Muscle layer of colon (tissue), 2 donors: ENCODE data around the gene UCHL3.

Experiments used
- H3K27ac ChIP-seq: one replicate; pipeline ENCODE4 v1.7.0; 2013; ENCODE audit warnings: low read depth, mild to moderate bottlenecking, low read length, moderate library complexity
- H3K27me3 ChIP-seq, 2 donors: one replicate each; pipeline ENCODE4 v1.7.0; 2013; ENCODE audit warnings: low read length in 2 of 2, mild to moderate bottlenecking in 2 of 2; ENCODE audit not compliant: insufficient read depth in 2 of 2, control insufficient read depth in 1 of 2
- H3K36me3 ChIP-seq: one replicate; pipeline ENCODE4 v1.7.0; 2013; ENCODE audit warnings: mild to moderate bottlenecking, low read length; ENCODE audit not compliant: insufficient read depth
- H3K4me1 ChIP-seq: one replicate; pipeline ENCODE4 v1.7.0; 2013; ENCODE audit warnings: mild to moderate bottlenecking, low read length; ENCODE audit not compliant: insufficient read depth
- H3K4me3 ChIP-seq, 2 donors: one replicate each; pipeline ENCODE4 v1.7.0; 2013; ENCODE audit warnings: low read length in 2 of 2, low read depth in 1 of 2, mild to moderate bottlenecking in 1 of 2, moderate library complexity in 1 of 2
- H3K9ac ChIP-seq: one replicate; pipeline ENCODE4 v1.7.0; 2013; ENCODE audit warnings: low read length
- H3K9me3 ChIP-seq: one replicate; pipeline ENCODE4 v1.7.0; 2013; ENCODE audit warnings: mild to moderate bottlenecking, low read length
- donor health status: abdominal sarcoma.
- donor health status: Adenocarcinoma of cecum.

Gene UCHL3

DNA sequence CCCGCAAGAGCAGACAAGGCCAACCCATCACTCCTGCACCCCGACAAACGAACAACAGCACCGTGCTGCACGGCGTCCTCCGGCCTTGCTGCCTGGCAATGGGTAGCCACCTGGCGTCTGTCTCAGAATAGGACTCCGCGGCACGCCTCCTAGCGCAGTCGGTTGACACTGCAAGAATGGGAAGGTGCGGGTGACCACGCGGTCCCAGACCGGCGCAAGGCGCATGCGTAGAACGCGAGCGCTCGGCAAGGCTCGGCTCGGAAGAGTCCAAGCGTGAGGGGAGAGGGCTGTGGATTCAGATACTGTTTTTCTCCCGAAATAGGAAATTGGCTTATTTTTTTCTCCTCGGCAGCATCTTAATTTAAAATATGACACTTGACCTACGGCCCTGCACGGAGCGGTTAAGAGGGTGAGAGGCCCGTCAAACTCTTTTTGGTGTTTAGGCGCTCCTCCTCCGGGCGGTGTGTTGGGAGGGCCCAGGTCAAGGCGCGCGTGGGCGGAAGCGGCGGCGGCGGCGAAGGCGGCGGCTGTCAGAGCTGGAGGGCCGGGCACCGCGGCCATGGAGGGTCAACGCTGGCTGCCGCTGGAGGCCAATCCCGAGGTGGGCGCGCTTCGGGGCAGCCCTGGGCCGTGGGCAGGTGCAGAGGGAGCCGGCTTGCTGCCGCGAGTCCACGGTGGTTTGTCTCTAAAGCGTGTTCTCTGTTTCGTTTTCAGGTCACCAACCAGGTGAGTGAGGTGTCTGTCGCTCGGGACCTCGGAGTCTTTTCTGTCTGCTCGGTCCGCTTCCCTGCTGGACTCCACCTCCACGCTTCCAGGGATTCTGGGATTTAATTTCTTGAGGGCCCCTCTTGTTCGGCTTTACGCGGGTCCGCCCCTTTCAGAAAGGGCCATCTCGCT lies at the start of gene UCHL3:
TSS of gene UCHL3 (plus strand) at position 530 of the 897 bp plus-strand sequence. CDS start at position 560, 30 bp downstream.
- peak within 1 kb of the TSS; percentile 36 to 93 for H3K4me3 ChIP-seq
- H3K9ac ChIP-seq = peak within 1 kb of the TSS; percentile 82
- no peaks in the 10 kb centered on the region for H3K9me3 ChIP-seq
- H3K27me3 ChIP-seq = no peaks in the 10 kb centered on the region
- no peaks in the 10 kb centered on the region for H3K36me3 ChIP-seq
- H3K27ac ChIP-seq = peak within 1 kb of the TSS; percentile 36
- peaks cover 7% of the 10 kb centered on the region for H3K4me1 ChIP-seq

DNA sequence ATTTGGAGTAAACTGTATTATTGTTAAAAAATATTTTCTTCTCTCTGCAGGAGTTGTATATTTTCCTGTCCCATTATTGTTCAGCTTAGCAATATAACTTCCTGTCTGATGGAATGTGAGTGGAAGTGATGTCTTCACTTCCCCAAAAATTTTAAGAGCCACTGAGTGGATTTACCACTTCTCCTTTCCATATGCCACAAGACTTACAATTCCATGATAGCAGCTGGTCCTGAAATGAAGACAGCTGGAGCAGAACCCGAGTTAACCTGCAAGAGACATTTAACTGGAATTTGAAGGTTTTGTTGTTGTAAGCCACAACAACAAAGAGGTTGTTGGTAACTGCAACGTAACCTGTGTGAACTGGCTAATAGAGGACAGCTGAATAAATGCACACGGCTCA lies 44.3 kb upstream of the UCHL3 start:
- H3K9me3 ChIP-seq = no peaks in the 10 kb centered on the region
- no peaks in the 10 kb centered on the region for H3K36me3 ChIP-seq

GRCh38 chr13:75506018-75506417 lies 43.6 kb upstream of the UCHL3 start:
- no peak overlapping the region for H3K4me3 ChIP-seq
- no peaks in the 10 kb centered on the region for H3K4me1 ChIP-seq
- H3K9me3 ChIP-seq = no peaks in the 10 kb centered on the region
- no peak overlapping the region for H3K9ac ChIP-seq
- H3K27me3 ChIP-seq = no peaks in the 10 kb centered on the region
- no peaks in the 10 kb centered on the region for H3K36me3 ChIP-seq
- H3K27ac ChIP-seq = no peak overlapping the region

More for the DNA sequence above, 44.3 kb upstream of the UCHL3 start:
- Histone ChIP-seq H3K4me3 (no peak overlapping the region), H3K9ac (no peak overlapping the region), H3K27me3 (no peaks in the 10 kb centered on the region), H3K27ac (no peak overlapping the region), H3K4me1 (no peaks in the 10 kb centered on the region)

GRCh38 chr13:75507027-75508001 lies 42.3 kb upstream of the UCHL3 start:
- H3K9me3 ChIP-seq = no peaks in the 10 kb centered on the region
- H3K4me3 ChIP-seq = no peak overlapping the region
- no peaks in the 10 kb centered on the region for H3K36me3 ChIP-seq
- H3K9ac ChIP-seq = no peak overlapping the region
- H3K4me1 ChIP-seq = no peaks in the 10 kb centered on the region
- no peak overlapping the region for H3K27ac ChIP-seq
- H3K27me3 ChIP-seq = no peaks in the 10 kb centered on the region

- H3K9ac ChIP-seq = no peak overlapping the region
- H3K27ac ChIP-seq = no peak overlapping the region
- no peaks in the 10 kb centered on the region for H3K36me3 ChIP-seq
- H3K9me3 ChIP-seq = no peaks in the 10 kb centered on the region
- no peaks in the 10 kb centered on the region for H3K4me1 ChIP-seq
- H3K4me3 ChIP-seq = no peak overlapping the region
- no peaks in the 10 kb centered on the region for H3K27me3 ChIP-seq
Observed at GRCh38 chr13:75508002-75508548, 41.5 kb upstream of the UCHL3 start.

- Histone ChIP-seq H3K27me3 (no peaks in the 10 kb centered on the region), H3K9ac (no peak overlapping the region), H3K4me1 (no peaks in the 10 kb centered on the region), H3K9me3 (no peaks in the 10 kb centered on the region), H3K36me3 (no peaks in the 10 kb centered on the region), H3K4me3 (no peak overlapping the region), H3K27ac (no peak overlapping the region)
Observed at GRCh38 chr13:75511051-75511625, 38.5 kb upstream of the UCHL3 start.

DNA sequence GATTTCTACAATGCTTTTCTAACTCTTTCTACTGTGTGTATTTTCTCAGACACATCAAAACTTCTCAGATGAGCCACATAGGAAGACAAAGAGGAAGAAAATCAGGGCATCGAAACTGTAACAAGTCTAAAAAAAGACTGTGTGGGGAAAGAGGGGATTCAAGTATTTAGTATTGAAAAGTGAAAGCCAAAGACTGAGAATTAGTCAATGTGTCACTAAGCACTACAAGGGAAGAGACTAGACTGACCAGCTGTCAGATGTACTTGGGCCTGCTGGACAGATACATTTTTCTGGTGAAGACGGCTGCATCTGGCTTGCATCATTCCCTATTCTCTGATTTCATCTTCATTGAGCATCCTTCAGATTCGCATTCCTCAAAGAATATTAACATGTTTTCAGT lies 37.3 kb upstream of the UCHL3 start:
- Histone ChIP-seq H3K27ac (no peak overlapping the region), H3K4me3 (no peak overlapping the region), H3K36me3 (no peaks in the 10 kb centered on the region), H3K27me3 (no peaks in the 10 kb centered on the region), H3K4me1 (no peaks in the 10 kb centered on the region), H3K9ac (no peak overlapping the region), H3K9me3 (no peaks in the 10 kb centered on the region)

- H3K27me3 ChIP-seq = no peaks in the 10 kb centered on the region
- no peaks in the 10 kb centered on the region for H3K36me3 ChIP-seq
- no peaks in the 10 kb centered on the region for H3K9me3 ChIP-seq
- H3K27ac ChIP-seq = no peak overlapping the region
- H3K4me3 ChIP-seq = no peak overlapping the region
- H3K9ac ChIP-seq = no peak overlapping the region
- no peaks in the 10 kb centered on the region for H3K4me1 ChIP-seq
Observed at GRCh38 chr13:75513271-75513670, 36.3 kb upstream of the UCHL3 start.

GRCh38 chr13:75514080-75514995 lies 35.3 kb upstream of the UCHL3 start:
- Histone ChIP-seq H3K36me3 (no peaks in the 10 kb centered on the region), H3K9me3 (no peaks in the 10 kb centered on the region), H3K4me1 (no peaks in the 10 kb centered on the region), H3K9ac (no peak overlapping the region), H3K4me3 (no peak overlapping the region), H3K27ac (no peak overlapping the region), H3K27me3 (no peaks in the 10 kb centered on the region)

DNA sequence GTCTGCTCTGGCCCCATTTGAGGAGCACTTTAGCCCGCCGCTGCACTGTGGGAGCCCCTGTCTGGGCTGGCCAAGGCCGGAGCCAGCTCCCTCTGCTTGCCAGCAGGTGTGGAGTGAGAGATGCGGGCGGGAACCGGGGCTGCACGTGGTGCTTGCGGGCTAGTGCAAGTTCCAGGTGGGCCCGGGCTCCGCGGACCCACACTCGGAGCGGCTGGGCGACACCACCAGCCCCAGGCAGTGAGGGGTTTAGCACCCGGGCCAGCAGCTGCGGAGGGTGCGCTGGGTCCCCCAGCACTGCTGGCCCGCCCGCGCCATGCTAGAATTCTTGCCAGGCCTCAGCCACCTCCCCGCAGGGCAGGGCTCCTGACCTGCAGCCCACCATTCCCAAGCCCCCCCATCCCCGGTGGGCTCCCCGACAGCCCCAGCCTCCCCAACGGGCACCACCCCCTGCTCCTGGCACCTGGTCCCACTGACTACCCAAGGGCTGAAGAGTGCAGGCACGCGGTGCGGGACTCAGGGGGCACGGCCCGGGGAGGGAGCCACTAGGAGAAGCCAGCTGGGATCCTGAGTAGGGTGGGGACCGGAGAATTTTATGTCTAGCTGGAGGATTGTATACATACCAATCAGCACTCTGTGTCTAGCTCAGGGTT lies 31.0 kb upstream of the UCHL3 start:
- no peaks in the 10 kb centered on the region for H3K4me1 ChIP-seq
- no peak overlapping the region for H3K27ac ChIP-seq
- no peak overlapping the region for H3K4me3 ChIP-seq
- H3K36me3 ChIP-seq = no peaks in the 10 kb centered on the region
- no peaks in the 10 kb centered on the region for H3K9me3 ChIP-seq
- H3K27me3 ChIP-seq = no peaks in the 10 kb centered on the region
- H3K9ac ChIP-seq = no peak overlapping the region
